GM19397 (cell line): Measurements from ENCODE around the gene CCDC150.

Experiments
- ATAC-seq: cut with Tn5 transposase; IDR thresholded peaks from one replicate; pipeline ENCODE4 v1.9.1; 2021; ENCODE audit warnings: mild to moderate bottlenecking, moderate library complexity; ENCODE audit not compliant: unreplicated experiment

Gene CCDC150

GRCh38 chr2:196758474-196759377 lies 119.2 kb downstream of the CCDC150 start:
- no peak for ATAC-seq

DNA sequence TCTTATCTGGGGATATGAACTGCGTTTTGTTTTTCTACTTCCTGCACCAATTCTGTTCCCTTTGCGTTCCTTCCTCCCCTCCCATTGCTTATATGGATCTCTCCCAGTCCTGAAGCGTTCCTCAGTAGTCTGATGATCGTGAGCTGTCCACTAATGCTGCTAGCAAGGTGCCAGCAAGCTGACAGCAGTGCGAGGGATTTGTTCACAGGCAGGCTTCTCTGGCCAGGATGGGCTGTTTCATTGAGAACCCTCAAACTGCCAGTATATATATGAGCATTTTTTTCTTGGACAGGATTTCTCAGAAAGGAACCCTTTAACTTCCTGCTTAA lies 119.8 kb downstream of the CCDC150 start:
- ATAC-seq = no peak

DNA sequence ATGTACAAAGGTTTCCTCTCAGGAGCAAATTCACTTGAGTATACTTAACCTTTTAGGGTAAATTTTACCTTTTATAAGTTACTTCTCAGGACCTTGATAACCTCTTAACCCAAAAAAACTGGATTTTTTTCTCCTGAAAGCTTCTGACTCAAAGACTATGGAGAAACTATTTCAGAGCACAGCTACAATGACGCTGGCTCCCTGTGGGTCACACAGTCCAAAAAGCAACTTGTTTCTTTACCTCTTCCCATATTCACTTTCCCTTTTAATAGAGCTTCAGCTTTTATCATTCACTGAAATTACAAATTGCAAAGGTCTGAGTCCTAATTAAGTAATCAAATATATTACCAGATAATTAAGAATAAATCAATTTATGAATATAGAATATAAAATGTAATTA lies 127.6 kb downstream of the CCDC150 start:
- no peak for ATAC-seq
